Uterus (tissue), 4 donors: Measurements from ENCODE around the gene CD300H. TPM values are rescaled to one million over a fixed set of nuclear protein-coding genes. Genes with fewer than 3 reads are reported as not detected.

ENCODE experiments used
- DNase-seq, 2 donors: peaks; one replicate each; pipeline ENCODE4 v3.0.0-alpha.2; 2019 to 2020
- H3K27ac ChIP-seq, 2 donors: fragments of 200-600 bp; sonication (generic); 1 replicate in 1 of 2; 2 replicates in 1 of 2; pipeline ENCODE4 v1.5.1; 2016 to 2018
- H3K27me3 ChIP-seq, 2 donors: fragments of 200-600 bp; sonication (generic); one replicate each; pipeline ENCODE4 v1.5.1; 2018 to 2019; ENCODE audit warnings: control low read depth in 1 of 2
- H3K36me3 ChIP-seq, 2 donors: fragments of 200-600 bp; sonication (generic); one replicate each; pipeline ENCODE4 v1.5.1; 2019; ENCODE audit warnings: control low read depth in 1 of 2
- H3K4me1 ChIP-seq, 2 donors: fragments of 200-600 bp; sonication (generic); one replicate each; pipeline ENCODE4 v1.5.1; 2018 to 2019; ENCODE audit warnings: control low read depth in 1 of 2
- H3K4me3 ChIP-seq, 2 donors: fragments of 200-600 bp; sonication (generic); 1 replicate in 1 of 2; 2 replicates in 1 of 2; pipeline ENCODE4 v1.5.1; 2018 to 2019; ENCODE audit warnings: mild to moderate bottlenecking in 1 of 2
- H3K9me3 ChIP-seq, 2 donors: fragments of 200-600 bp; sonication (generic); one replicate each; pipeline ENCODE4 v1.5.1; 2019; ENCODE audit warnings: control low read depth in 1 of 2
- POLR2A ChIP-seq, 2 donors: fragments of 450-650 bp; IDR thresholded peaks; one replicate each; pipeline ENCODE4 v1.6.1; 2016; ENCODE audit warnings: antibody characterized with exemption in 2 of 2, mild to moderate bottlenecking in 1 of 2, moderate library complexity in 1 of 2
- intact Hi-C: fragments of 100-400 bp; cut with DNase I; formaldehyde crosslinking; loops from one replicate; pipeline ENCODE4 v1.15.1; 2023; ENCODE audit warnings: low total_unique reads
- total RNA-seq, 4 donors: library from RNA; depleted of rRNA in 3 of 4; stranded (reverse); fragments of >200 nt in 3 of 4; gene quantifications; one replicate each; pipeline versions ENCODE4 v1.1.0 to v1.2.4, GENCODE V29; 2014 to 2023
- TF ChIP-seq, protein P1 (sequence below), 4 experiments: fragments of 200-600 bp in 2 of 4; fragments of 450-650 bp in 2 of 4; sonication (generic) in 2 of 4; IDR thresholded peaks; one replicate each; pipeline ENCODE4 v1.5.1; 2016 to 2019; ENCODE audit warnings: antibody characterized with exemption in 4 of 4, mild to moderate bottlenecking in 2 of 4, moderate library complexity in 1 of 4
- donor health status: DM: yes; HTN: yes; CAD: no.

The CD300H gene
- total RNA-seq, 4 donors from 2014 or later, result not detected

DNA sequence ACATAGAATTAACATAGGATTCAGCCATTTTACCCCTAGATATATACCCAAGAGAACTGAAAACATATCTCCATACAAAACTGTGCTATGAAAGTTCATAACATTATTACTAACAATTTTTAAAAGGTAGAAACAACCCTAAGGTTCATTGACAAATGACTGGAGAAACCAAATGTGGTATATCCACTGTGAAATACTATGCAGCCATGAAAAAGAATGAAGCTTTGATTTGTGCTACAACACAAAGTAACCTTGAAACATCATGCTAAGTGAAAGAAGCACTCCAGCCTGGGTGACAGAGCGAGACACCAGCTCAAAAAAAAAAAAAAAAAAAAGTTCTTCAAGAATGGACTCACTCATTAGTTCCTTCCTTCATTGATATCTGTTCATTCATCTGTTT, 24.2 kb upstream of the CD300H start:
- intact Hi-C loops, result no loop called here
- TF ChIP-seq, protein P1, sequence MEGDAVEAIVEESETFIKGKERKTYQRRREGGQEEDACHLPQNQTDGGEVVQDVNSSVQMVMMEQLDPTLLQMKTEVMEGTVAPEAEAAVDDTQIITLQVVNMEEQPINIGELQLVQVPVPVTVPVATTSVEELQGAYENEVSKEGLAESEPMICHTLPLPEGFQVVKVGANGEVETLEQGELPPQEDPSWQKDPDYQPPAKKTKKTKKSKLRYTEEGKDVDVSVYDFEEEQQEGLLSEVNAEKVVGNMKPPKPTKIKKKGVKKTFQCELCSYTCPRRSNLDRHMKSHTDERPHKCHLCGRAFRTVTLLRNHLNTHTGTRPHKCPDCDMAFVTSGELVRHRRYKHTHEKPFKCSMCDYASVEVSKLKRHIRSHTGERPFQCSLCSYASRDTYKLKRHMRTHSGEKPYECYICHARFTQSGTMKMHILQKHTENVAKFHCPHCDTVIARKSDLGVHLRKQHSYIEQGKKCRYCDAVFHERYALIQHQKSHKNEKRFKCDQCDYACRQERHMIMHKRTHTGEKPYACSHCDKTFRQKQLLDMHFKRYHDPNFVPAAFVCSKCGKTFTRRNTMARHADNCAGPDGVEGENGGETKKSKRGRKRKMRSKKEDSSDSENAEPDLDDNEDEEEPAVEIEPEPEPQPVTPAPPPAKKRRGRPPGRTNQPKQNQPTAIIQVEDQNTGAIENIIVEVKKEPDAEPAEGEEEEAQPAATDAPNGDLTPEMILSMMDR (IDR thresholded peaks at IDR 0.05), result no peak
- TF ChIP-seq POLR2A (IDR thresholded peaks at IDR 0.05), result no peak

DNA sequence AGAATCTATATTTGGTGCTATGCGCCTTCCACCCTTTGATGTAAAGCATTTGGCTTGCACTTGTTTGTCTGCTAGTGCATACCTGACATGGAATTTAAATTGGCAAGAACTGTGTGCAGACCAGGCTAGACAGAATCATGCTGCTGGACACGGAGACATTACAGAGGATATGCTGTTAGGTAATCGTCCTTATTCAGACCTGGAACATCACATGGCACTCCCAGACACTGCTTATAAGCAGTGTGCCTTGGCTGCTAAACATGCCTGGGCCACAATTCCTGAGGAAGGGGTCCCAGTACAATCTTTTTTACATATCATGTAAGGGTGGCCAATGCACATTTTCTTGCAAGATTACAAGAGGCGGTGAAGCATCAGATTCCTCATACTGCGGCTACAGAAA, 18.4 kb upstream of the CD300H start:
- intact Hi-C loops, result no loop called here
- Histone ChIP-seq H3K4me1 (no peaks in the 10 kb centered on the region), H3K27ac (no peak overlapping the region), H3K9me3 (no peaks in the 10 kb centered on the region), H3K4me3 (no peak overlapping the region), H3K36me3 (no peaks in the 10 kb centered on the region), H3K27me3 (no peaks in the 10 kb centered on the region)
- no peak for DNase-seq
- TF ChIP-seq POLR2A (IDR thresholded peaks at IDR 0.05), result no peak
- TF ChIP-seq, protein P1 (IDR thresholded peaks at IDR 0.05), result no peak

More for the DNA sequence above, 24.2 kb upstream of the CD300H start:
- no peaks in the 10 kb centered on the region for H3K36me3 ChIP-seq
- H3K9me3 ChIP-seq, result no peaks in the 10 kb centered on the region
- no peak for DNase-seq
- no peaks in the 10 kb centered on the region for H3K4me1 ChIP-seq
- H3K27me3 ChIP-seq, result peaks cover 0 to 3% of the 10 kb centered on the region in 2 donors
- H3K27ac ChIP-seq, result no peak overlapping the region
- no peak overlapping the region for H3K4me3 ChIP-seq

DNA sequence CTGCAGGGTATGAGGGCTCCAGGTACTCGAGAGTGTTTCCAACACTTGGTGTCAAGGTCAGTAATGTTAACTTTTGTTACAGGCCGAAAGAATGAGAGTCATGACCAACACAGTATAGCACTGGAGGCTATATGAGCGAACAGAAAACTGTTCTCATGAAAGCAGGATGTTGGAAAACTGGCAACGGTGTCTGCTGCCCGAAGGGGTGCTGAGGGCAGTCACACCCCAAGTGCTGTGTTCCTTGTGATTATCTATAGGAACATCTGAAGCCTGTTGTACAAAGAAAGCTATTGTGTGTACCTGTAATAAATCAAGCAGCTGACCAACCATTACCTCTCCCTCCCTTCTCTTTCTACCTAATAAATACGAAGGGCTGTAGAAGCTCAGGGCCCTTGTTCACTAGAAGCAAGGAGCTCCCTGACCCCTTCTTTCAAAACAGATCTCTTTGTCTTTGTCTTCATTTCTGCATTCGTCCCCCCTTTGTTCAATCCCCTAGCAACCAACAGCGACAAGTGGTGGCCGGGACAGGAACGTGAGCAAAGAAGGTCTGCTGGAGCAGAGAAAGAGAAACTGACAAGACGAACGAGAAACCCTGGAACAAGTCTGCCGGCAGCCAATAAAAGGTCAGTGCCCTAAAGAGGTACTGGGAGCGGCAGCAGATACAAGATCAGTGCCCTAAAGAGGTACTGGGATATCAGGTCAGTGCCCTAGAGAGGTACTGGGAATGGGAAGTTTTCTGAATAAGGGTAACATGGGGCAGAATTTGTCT, 17.2 kb upstream of the CD300H start:
- no peak overlapping the region for H3K27ac ChIP-seq
- H3K27me3 ChIP-seq, result no peaks in the 10 kb centered on the region
- no peak for DNase-seq
- H3K4me1 ChIP-seq, result no peaks in the 10 kb centered on the region
- intact Hi-C loops, result no loop called here
- no peaks in the 10 kb centered on the region for H3K36me3 ChIP-seq
- TF ChIP-seq, protein P1 (IDR thresholded peaks at IDR 0.05), result no peak
- no peak for TF ChIP-seq POLR2A (IDR thresholded peaks at IDR 0.05)
- H3K4me3 ChIP-seq, result no peak overlapping the region
- H3K9me3 ChIP-seq, result no peaks in the 10 kb centered on the region

DNA sequence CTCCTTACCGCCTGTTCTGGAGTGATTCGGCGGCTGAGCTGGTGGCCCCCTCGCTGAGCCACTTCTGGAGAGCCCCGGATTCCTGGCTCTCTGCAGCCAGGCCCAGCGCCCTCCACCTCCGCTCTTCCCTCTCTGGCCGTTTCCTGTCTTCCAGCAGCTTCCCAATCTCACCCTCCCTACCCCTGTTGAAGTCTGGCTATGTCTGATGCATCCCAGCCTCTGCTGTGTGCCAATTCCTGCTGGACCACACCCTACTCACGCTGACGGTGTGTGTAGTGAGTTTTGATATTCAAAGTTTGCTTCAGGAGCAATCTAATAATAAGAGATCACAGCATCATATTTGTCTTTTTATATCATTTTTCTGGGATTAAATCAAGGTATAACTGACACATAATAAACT, 15.3 kb upstream of the CD300H start:
- intact Hi-C loops, result no loop called here
- no peaks in the 10 kb centered on the region for H3K27me3 ChIP-seq
- no peaks in the 10 kb centered on the region for H3K4me1 ChIP-seq
- TF ChIP-seq, protein P1 (IDR thresholded peaks at IDR 0.05), result no peak
- no peak for TF ChIP-seq POLR2A (IDR thresholded peaks at IDR 0.05)
- DNase-seq, result no peak
- no peaks in the 10 kb centered on the region for H3K36me3 ChIP-seq
- no peak overlapping the region for H3K27ac ChIP-seq
- H3K4me3 ChIP-seq, result no peak overlapping the region
- H3K9me3 ChIP-seq, result no peaks in the 10 kb centered on the region

DNA sequence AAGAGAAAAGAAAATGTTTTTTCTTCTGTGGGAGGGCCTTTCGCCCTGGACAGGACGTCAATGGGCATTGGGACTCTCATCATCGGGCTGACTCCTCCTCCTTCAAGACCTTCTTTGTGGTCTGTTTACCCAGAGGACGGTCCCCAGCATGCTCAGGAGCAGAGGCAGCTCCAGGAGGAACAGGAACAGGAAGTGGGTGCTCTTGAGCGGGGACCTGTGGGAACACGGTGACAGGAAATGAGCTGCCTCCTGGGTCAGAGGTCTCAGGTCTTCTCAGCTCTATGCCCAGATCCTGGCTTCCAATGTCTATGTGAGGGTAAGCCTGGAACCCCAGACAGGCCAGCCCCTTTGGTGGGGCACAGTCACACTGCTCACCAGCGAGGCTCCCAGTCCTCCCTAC, 12.6 kb upstream of the CD300H start:
- Histone ChIP-seq H3K4me3 (no peak overlapping the region), H3K27ac (no peak overlapping the region), H3K4me1 (no peaks in the 10 kb centered on the region), H3K9me3 (no peaks in the 10 kb centered on the region), H3K27me3 (no peaks in the 10 kb centered on the region), H3K36me3 (no peaks in the 10 kb centered on the region)
- DNase-seq, result no peak
- TF ChIP-seq, protein P1 (IDR thresholded peaks at IDR 0.05), result no peak
- no peak for TF ChIP-seq POLR2A (IDR thresholded peaks at IDR 0.05)
- intact Hi-C loops, result no loop called here
